Inflammatory macrophage (primary cell): ENCODE results near the gene TEDC2.
"Not testable (repeated sequence)": the region's sequence is repeated elsewhere in the genome, so short reads cannot be mapped to it uniquely, and the experiment has no call there.

Experiments used
- DNase-seq, 2 donors: peaks; one replicate each; pipeline ENCODE4 v3.0.0-alpha.2; 2020 to 2022

TEDC2 gene

GRCh38 chr16:2437032-2437790, 22.7 kb upstream of the TEDC2 start:
- no peak for DNase-seq

DNA sequence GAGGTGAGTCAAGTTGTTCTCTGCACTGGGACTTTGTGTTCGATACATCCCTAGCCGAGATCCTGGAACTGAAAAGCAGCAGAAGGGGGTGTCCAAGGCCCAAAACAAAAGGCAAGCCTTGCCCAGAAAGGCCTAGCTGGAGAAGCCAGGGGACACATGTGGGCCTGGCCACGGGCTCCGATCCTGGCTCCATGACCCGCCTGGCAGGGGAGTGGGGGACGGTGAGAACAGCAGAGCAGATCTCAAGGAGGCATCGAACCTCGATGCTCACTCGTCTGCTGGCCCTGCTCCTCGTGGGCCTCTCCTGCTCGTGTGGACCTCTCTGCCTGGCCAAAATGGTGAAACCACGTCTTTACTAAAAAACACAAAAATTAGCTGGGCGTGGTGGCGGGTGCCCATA, 21.8 kb upstream of the TEDC2 start:
- no peak for DNase-seq

DNA sequence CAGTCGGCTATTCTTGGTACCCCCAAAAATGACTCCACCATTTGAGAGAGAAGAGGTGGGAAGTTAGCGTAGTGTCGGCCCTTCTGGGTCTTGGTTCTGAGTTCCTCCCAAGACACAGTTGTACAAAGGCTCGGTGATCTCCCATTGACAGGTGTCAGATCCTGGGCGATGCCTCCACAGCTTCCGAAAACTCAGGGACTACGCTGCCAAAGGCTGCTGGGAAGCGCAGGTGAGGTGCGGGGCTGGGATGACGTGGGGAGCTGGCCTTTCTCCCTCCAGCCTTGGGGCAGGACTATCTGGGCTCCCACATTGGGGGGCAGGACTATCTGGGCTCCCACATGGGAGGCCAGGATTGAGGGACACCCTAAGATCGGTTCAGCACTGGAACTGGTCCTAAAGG, 20.3 kb upstream of the TEDC2 start:
- DNase-seq: no peak

GRCh38 chr16:2441143-2441804, 18.6 kb upstream of the TEDC2 start:
- not testable (repeated sequence) for DNase-seq

- no peak for DNase-seq
Observed at GRCh38 chr16:2443555-2443954, 16.4 kb upstream of the TEDC2 start.

GRCh38 chr16:2447920-2448583, 11.9 kb upstream of the TEDC2 start:
- DNase-seq: no peak

GRCh38 chr16:2449118-2449517, 10.8 kb upstream of the TEDC2 start:
- DNase-seq: no peak

- no peak for DNase-seq
Observed at GRCh38 chr16:2450535-2450934, 9.4 kb upstream of the TEDC2 start.

GRCh38 chr16:2450975-2451381, 8.9 kb upstream of the TEDC2 start:
- no peak for DNase-seq

- DNase-seq: no peak
Observed at GRCh38 chr16:2451851-2452320, 8.0 kb upstream of the TEDC2 start.

- DNase-seq: no peak
Observed at GRCh38 chr16:2452650-2453049, 7.3 kb upstream of the TEDC2 start.

- no peak for DNase-seq
Observed at GRCh38 chr16:2455081-2455845, 4.6 kb upstream of the TEDC2 start.

DNA sequence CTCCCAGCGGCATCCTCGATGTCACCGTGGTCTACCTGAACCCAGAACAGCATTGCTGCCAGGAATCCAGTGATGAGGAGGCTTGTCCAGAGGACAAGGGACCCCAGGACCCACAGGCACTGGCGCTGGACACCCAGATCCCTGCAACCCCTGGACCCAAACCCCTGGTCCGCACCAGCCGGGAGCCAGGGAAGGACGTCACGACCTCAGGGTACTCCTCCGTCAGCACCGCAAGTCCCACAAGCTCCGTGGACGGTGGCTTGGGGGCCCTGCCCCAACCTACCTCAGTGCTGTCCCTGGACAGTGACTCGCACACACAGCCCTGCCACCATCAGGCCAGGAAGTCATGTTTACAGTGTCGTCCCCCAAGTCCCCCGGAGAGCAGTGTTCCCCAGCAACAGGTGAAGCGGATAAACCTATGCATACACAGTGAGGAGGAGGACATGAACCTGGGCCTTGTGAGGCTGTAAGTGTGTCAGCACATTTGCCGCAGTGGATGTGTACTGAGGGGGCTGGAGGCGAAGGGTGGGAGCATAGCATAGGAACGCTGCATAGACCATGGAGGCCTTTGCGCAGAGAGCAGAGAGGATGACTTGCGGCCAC, 3.3 kb upstream of the TEDC2 start:
- no peak for DNase-seq

GRCh38 chr16:2457267-2457666, 2.6 kb upstream of the TEDC2 start:
- DNase-seq: no peak

DNA sequence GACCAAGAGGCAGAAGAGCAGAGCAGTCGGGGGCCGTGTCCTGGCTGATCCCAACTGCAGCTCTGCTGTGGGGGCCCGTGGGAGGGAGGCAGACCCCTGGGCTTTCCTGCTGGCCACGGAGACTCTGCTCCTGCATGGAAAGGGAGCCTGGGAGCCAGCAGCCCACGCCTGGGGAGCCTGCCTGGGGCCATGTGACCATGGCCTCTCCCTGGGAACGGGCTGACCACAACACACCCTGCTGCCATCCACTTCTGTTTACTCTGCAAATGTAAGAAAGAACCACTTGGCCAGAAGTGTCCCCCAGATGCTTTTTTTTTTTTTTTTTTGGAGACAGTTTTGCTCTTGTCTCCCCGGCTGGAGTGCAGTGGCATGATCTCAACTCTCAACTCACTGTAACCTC, 2.0 kb upstream of the TEDC2 start:
- DNase-seq: no peak

DNA sequence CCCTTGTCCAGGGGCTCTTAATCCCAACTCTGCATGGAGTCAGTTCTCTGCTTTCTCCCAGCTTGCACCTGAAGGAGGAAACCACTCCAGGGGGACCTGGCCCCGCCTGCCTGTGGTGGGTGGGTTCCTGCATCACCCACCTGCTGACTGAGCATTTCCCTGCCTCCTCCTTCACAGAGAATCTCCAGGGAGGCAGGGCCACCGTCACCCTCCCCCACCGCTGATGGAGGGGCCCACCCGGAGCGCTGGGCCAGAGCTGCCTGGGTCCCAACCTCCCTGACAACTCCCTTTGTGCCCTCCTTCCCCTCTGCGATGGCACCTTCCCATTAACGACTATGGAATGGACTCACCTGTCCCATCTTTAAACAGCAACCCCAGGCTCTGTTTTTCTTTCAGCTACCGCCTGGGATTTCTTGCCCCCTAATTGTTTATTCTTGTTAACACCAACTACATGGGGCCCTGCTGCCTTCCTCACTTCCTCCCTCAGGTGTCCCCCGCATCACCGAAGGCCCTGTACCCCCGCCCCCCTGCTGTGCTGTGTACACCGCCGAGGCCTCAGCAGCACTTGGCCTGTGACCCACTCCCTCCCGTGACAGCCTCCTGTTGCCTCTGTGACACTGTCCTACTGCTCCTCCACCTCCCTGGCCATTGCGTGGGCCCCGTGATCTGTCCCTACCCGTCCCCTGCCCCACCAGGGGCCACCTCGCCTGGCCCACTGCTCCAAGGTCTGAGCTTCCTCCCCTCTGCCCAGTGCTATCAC, 842 bp upstream of the TEDC2 start:
- no peak for DNase-seq

DNA sequence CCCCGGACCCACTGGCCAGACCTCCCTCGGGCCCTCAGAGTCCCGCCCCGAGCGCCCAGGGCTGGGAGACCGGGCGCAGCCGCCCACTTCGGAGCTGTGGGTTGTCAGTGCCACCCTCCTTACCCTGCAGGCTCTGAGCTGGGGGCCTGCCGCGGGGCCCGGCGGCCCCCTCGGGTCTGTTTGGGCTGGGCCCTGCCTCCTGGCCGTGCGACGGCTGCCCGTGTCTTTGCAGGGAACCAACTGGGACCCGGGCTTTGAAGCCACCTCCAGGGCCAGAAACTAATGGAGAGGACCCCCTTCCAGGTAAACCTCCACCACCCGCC, 443 bp downstream of the TEDC2 start:
- no peak for DNase-seq

GRCh38 chr16:2460916-2461315, 1.0 kb downstream of the TEDC2 start:
- DNase-seq: no peak

DNA sequence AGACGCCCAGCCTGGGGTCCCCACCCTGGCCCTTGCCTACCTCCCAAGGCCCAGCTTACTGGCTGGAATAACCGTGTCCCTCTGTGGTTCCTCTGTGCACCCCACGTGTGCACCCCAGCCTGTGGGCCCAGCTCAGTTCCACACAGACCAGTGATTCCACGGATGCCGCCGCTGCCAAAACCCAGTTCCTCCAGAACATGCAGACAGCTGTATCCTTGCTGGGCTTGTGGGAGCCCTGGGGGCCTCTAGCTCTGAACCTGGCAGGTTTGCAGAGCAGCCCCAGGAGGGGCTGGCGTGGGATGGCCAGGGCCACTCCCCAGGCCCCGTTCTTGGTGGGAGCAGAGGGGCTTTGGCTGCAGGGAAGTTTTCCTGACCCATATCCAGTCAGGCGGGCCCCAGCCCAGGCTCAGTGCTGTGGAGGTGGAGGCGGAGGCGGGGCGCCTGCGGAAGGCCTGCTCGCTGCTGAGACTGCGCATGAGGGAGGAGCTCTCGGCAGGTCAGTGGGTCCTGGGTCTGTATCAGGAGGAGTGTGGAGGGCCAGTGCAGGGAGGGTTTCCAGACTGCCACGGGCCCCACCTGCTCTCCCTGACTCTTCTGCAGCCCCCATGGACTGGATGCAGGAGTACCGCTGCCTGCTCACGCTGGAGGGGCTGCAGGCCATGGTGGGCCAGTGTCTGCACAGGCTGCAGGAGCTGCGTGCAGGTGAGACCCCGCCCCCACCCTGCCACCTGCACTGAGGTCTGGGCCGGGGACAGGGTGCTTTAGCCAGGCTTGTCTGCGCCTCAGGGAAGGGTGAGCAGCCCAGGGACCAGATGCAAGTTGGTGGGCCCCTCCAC, 2.3 kb downstream of the TEDC2 start:
- no peak for DNase-seq

GRCh38 chr16:2464333-2464732, 4.4 kb downstream of the TEDC2 start:
- no peak for DNase-seq
